Measurements from ENCODE around the gene CCDC187.

CCDC187 gene

GRCh38 chr9:136222166-136222905 is 81.6 kb downstream of the CCDC187 start:
- Histone ChIP-seq H3K4me1 (ENCODE audit: control insufficient read depth, insufficient read depth, low read length) (no peaks in the 10 kb centered on the region), H3K4me3 (ENCODE audit: low read depth, low read length) (no peak overlapping the region), H3K9me3 (ENCODE audit: control insufficient read depth, insufficient read depth, low read length) (no peaks in the 10 kb centered on the region), H3K27me3 (ENCODE audit: control insufficient read depth, insufficient read depth, low read length) (no peaks in the 10 kb centered on the region), H3K9ac (ENCODE audit: low read depth, low read length) (peak overlapping the region; percentile 24), H3K36me3 (ENCODE audit: control insufficient read depth, insufficient read depth, low read length) (peaks cover 22% of the 10 kb centered on the region)

DNA sequence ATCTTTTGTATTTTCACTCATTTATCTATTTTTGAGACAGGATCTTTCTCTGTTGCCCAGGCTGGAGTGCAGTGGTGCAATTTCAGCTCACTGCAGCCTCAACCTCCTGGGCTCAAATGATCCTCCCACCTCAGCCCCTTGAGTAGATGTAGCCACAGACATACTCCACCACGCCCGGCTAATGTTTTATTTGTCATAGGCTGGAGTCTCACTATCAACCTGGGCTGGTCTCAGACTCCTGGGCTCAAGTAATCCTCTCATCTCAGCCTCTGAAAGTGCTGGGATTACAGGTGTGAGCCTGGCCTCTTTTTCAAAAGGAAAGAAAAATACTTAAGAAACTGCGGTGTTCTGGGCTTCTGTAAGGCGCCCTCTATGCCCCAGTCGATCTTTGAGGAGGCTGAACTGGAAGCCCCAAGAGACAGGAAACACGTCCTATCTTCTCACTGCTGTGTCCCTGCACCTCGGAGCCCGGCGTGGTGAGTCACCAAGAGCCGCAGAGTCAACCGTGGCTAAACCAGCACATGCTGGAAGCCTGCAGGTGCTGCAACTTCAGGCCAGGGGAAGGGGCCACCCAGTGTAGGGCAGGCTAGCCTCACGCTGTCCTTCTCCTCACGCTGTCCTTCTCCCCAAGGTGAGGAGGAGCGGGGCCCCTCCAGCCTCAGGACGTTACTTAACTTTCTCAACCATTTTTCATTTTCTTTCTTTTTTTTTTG is 83.7 kb downstream of the CCDC187 start:
- Histone ChIP-seq H3K4me1 (ENCODE audit: control insufficient read depth, insufficient read depth, low read length) (no peaks in the 10 kb centered on the region), H3K9me3 (ENCODE audit: control insufficient read depth, insufficient read depth, low read length) (no peaks in the 10 kb centered on the region), H3K9ac (ENCODE audit: low read depth, low read length) (no peak overlapping the region), H3K4me3 (ENCODE audit: low read depth, low read length) (no peak overlapping the region), H3K27me3 (ENCODE audit: control insufficient read depth, insufficient read depth, low read length) (no peaks in the 10 kb centered on the region), H3K36me3 (ENCODE audit: control insufficient read depth, insufficient read depth, low read length) (peaks cover 26% of the 10 kb centered on the region)

DNA sequence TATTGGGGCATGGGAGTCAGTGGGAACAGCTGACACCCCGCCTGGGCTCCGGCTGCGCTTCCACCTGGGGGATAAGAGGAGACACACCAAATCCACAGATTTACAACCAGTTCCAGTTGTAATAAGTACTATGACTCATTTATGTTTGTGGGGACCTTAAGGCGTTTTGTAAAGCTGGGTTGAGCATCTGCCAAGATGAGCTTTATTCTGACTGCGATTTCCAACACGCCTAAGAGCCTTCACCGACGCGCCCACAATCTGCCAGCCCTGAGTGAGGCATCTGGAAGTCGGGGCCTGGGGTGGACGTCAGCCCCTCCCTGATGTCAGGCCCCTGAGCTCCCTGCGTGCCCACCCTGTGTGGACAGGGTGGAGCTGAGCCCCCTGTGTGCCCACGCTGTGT is 84.6 kb downstream of the CCDC187 start:
- H3K27me3 ChIP-seq (ENCODE audit: control insufficient read depth, insufficient read depth, low read length) = no peaks in the 10 kb centered on the region
- no peak overlapping the region for H3K9ac ChIP-seq (ENCODE audit: low read depth, low read length)
- no peaks in the 10 kb centered on the region for H3K4me1 ChIP-seq (ENCODE audit: control insufficient read depth, insufficient read depth, low read length)
- peaks cover 33% of the 10 kb centered on the region for H3K36me3 ChIP-seq (ENCODE audit: control insufficient read depth, insufficient read depth, low read length)
- no peaks in the 10 kb centered on the region for H3K9me3 ChIP-seq (ENCODE audit: control insufficient read depth, insufficient read depth, low read length)
- no peak overlapping the region for H3K4me3 ChIP-seq (ENCODE audit: low read depth, low read length)

DNA sequence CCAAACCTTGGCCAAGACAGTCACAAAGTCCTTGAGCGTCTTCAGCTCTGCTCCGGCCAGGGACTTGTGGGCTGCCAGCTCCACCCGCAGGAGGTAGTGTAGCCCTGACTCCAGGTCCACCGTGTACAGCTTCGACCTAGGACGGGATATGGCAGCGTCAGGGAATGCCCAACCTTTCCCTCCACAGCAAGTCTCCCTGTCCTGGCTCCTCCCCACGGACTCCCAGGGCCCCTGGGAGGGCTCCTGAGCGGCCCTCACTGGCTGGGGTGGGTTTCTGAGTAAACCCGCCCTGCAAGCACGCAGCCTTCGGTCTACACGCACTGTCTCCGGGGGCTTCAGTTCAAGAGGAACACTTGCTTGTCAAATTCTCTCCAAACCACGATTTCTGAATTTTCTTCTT is 85.2 kb downstream of the CCDC187 start:
- H3K36me3 ChIP-seq (ENCODE audit: control insufficient read depth, insufficient read depth, low read length) = peaks cover 30% of the 10 kb centered on the region
- H3K4me3 ChIP-seq (ENCODE audit: low read depth, low read length) = no peak overlapping the region
- H3K4me1 ChIP-seq (ENCODE audit: control insufficient read depth, insufficient read depth, low read length) = no peaks in the 10 kb centered on the region
- no peak overlapping the region for H3K9ac ChIP-seq (ENCODE audit: low read depth, low read length)
- no peaks in the 10 kb centered on the region for H3K27me3 ChIP-seq (ENCODE audit: control insufficient read depth, insufficient read depth, low read length)
- H3K9me3 ChIP-seq (ENCODE audit: control insufficient read depth, insufficient read depth, low read length) = no peaks in the 10 kb centered on the region

GRCh38 chr9:136218271-136218670 is 85.6 kb downstream of the CCDC187 start:
- no peak overlapping the region for H3K9ac ChIP-seq (ENCODE audit: low read depth, low read length)
- H3K9me3 ChIP-seq (ENCODE audit: control insufficient read depth, insufficient read depth, low read length) = no peaks in the 10 kb centered on the region
- H3K4me1 ChIP-seq (ENCODE audit: control insufficient read depth, insufficient read depth, low read length) = no peaks in the 10 kb centered on the region
- peaks cover 30% of the 10 kb centered on the region for H3K36me3 ChIP-seq (ENCODE audit: control insufficient read depth, insufficient read depth, low read length)
- H3K27me3 ChIP-seq (ENCODE audit: control insufficient read depth, insufficient read depth, low read length) = no peaks in the 10 kb centered on the region
- H3K4me3 ChIP-seq (ENCODE audit: low read depth, low read length) = no peak overlapping the region

GRCh38 chr9:136216541-136217244 is 87.2 kb downstream of the CCDC187 start:
- Histone ChIP-seq H3K4me1 (ENCODE audit: control insufficient read depth, insufficient read depth, low read length) (no peaks in the 10 kb centered on the region), H3K36me3 (ENCODE audit: control insufficient read depth, insufficient read depth, low read length) (peaks cover 23% of the 10 kb centered on the region), H3K27me3 (ENCODE audit: control insufficient read depth, insufficient read depth, low read length) (no peaks in the 10 kb centered on the region)

DNA sequence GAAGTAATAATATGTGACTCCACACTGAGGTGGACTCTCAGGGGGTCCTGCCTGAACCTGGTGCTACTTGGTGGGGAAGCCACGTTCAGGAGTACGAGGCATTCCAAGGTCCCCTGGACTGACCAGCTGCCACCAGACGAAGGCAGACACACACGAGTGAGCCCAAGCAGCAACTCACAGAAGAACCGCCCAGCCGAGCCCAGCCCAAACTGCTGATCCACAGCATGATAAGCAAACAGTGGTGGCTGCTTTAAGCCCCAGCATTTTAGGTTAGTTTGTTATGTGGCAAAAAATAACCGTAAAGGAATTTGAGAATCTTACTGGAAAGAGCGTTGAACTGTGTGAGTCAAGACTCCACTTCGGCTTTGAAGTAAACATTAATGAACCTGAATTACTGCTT is 90.2 kb downstream of the CCDC187 start:
- Histone ChIP-seq H3K9ac (ENCODE audit: low read depth, low read length) (no peak overlapping the region), H3K4me1 (ENCODE audit: control insufficient read depth, insufficient read depth, low read length) (no peaks in the 10 kb centered on the region), H3K4me3 (ENCODE audit: low read depth, low read length) (no peak overlapping the region), H3K27me3 (ENCODE audit: control insufficient read depth, insufficient read depth, low read length) (no peaks in the 10 kb centered on the region), H3K36me3 (ENCODE audit: control insufficient read depth, insufficient read depth, low read length) (peaks cover 37% of the 10 kb centered on the region), H3K9me3 (ENCODE audit: control insufficient read depth, insufficient read depth, low read length) (no peaks in the 10 kb centered on the region)

More at GRCh38 chr9:136216541-136217244, 87.2 kb downstream of the CCDC187 start:
- Histone ChIP-seq H3K9ac (ENCODE audit: low read depth, low read length) (no peak overlapping the region), H3K9me3 (ENCODE audit: control insufficient read depth, insufficient read depth, low read length) (no peaks in the 10 kb centered on the region), H3K4me3 (ENCODE audit: low read depth, low read length) (no peak overlapping the region)

DNA sequence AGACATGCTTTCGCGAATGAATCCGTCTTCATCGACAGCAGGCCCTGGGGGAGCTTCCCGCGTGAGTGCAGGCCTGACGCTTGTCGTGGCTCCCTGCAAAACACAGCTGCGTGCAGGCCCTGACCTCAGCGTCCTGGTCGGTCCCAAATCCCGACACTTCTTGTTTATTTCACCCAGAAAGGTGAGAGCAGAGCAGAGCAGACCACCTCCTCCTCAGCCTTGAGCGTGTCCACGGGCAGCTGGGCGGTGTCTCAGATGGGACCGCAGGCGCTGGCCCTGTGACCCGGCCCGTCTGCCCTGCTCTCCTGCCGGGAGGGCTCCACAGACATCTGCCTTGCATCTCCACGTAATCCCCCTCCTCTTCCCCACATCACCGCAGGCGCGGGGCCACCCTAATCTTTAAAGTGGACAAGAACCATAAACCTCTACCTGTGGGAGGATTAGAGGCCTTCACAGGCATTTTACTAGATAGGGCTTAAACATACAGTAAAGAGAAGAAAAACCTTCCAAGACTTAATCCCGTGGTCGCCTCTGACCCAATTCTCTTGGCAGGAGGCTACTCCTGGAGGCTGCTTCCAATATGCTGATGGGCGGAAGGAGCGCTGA is 91.4 kb downstream of the CCDC187 start:
- Histone ChIP-seq H3K36me3 (ENCODE audit: control insufficient read depth, insufficient read depth, low read length) (peaks cover 37% of the 10 kb centered on the region), H3K9ac (ENCODE audit: low read depth, low read length) (no peak overlapping the region), H3K9me3 (ENCODE audit: control insufficient read depth, insufficient read depth, low read length) (no peaks in the 10 kb centered on the region), H3K27me3 (ENCODE audit: control insufficient read depth, insufficient read depth, low read length) (no peaks in the 10 kb centered on the region), H3K4me1 (ENCODE audit: control insufficient read depth, insufficient read depth, low read length) (peaks cover 3% of the 10 kb centered on the region), H3K4me3 (ENCODE audit: low read depth, low read length) (no peak overlapping the region)

- H3K4me1 ChIP-seq (ENCODE audit: control insufficient read depth, insufficient read depth, low read length) = peaks cover 3% of the 10 kb centered on the region
- H3K9me3 ChIP-seq (ENCODE audit: control insufficient read depth, insufficient read depth, low read length) = no peaks in the 10 kb centered on the region
- H3K4me3 ChIP-seq (ENCODE audit: low read depth, low read length) = no peak overlapping the region
- no peaks in the 10 kb centered on the region for H3K27me3 ChIP-seq (ENCODE audit: control insufficient read depth, insufficient read depth, low read length)
- peaks cover 37% of the 10 kb centered on the region for H3K36me3 ChIP-seq (ENCODE audit: control insufficient read depth, insufficient read depth, low read length)
- no peak overlapping the region for H3K9ac ChIP-seq (ENCODE audit: low read depth, low read length)
These were observed 92.2 kb downstream of the CCDC187 start for GRCh38 chr9:136211441-136212344.

GRCh38 chr9:136211006-136211405 is 92.9 kb downstream of the CCDC187 start:
- no peak overlapping the region for H3K4me3 ChIP-seq (ENCODE audit: low read depth, low read length)
- H3K9me3 ChIP-seq (ENCODE audit: control insufficient read depth, insufficient read depth, low read length) = no peaks in the 10 kb centered on the region
- peaks cover 3% of the 10 kb centered on the region for H3K4me1 ChIP-seq (ENCODE audit: control insufficient read depth, insufficient read depth, low read length)
- H3K36me3 ChIP-seq (ENCODE audit: control insufficient read depth, insufficient read depth, low read length) = peaks cover 33% of the 10 kb centered on the region
- no peak overlapping the region for H3K9ac ChIP-seq (ENCODE audit: low read depth, low read length)
- no peaks in the 10 kb centered on the region for H3K27me3 ChIP-seq (ENCODE audit: control insufficient read depth, insufficient read depth, low read length)

- Histone ChIP-seq H3K4me3 (ENCODE audit: low read depth, low read length) (no peak overlapping the region), H3K9ac (ENCODE audit: low read depth, low read length) (no peak overlapping the region), H3K27me3 (ENCODE audit: control insufficient read depth, insufficient read depth, low read length) (no peaks in the 10 kb centered on the region), H3K4me1 (ENCODE audit: control insufficient read depth, insufficient read depth, low read length) (peaks cover 3% of the 10 kb centered on the region), H3K36me3 (ENCODE audit: control insufficient read depth, insufficient read depth, low read length) (peaks cover 26% of the 10 kb centered on the region), H3K9me3 (ENCODE audit: control insufficient read depth, insufficient read depth, low read length) (no peaks in the 10 kb centered on the region)
These were observed 93.6 kb downstream of the CCDC187 start for GRCh38 chr9:136210276-136210675.
